IPS-20b (cell line): ENCODE measurements around the gene PLXNB2.

ENCODE experiments used
- H3K27ac ChIP-seq: one replicate; pipeline ENCODE4 v1.5.1; 2013; ENCODE audit warnings: low read length
- H3K27me3 ChIP-seq: 2 replicates; pipeline ENCODE4 v1.6.1; 2013; ENCODE audit warnings: mild to moderate bottlenecking, low read length, inconsistent platforms; ENCODE audit not compliant: insufficient read depth
- H3K36me3 ChIP-seq: 2 replicates; pipeline ENCODE4 v1.6.1; 2013; ENCODE audit warnings: low read depth, mild to moderate bottlenecking, inconsistent platforms, low read length, moderate library complexity; ENCODE audit not compliant: insufficient read depth
- H3K4me1 ChIP-seq: 2 replicates; pipeline ENCODE4 v1.6.1; 2013; ENCODE audit warnings: mild to moderate bottlenecking, control low read depth, inconsistent platforms, low read length, moderate library complexity; ENCODE audit not compliant: insufficient read depth
- H3K4me3 ChIP-seq: 2 replicates; pipeline ENCODE4 v1.5.1; 2013; ENCODE audit warnings: mild to moderate bottlenecking, low read length, inconsistent platforms
- H3K9ac ChIP-seq: 2 replicates; pipeline ENCODE4 v1.6.1; 2013; ENCODE audit warnings: low read depth, mild to moderate bottlenecking, inconsistent platforms, low read length, moderate library complexity
- H3K9me3 ChIP-seq: 2 replicates; pipeline ENCODE4 v1.6.1; 2013; ENCODE audit warnings: mild to moderate bottlenecking, low read depth, low read length, inconsistent platforms; ENCODE audit not compliant: insufficient read depth

Gene PLXNB2

DNA sequence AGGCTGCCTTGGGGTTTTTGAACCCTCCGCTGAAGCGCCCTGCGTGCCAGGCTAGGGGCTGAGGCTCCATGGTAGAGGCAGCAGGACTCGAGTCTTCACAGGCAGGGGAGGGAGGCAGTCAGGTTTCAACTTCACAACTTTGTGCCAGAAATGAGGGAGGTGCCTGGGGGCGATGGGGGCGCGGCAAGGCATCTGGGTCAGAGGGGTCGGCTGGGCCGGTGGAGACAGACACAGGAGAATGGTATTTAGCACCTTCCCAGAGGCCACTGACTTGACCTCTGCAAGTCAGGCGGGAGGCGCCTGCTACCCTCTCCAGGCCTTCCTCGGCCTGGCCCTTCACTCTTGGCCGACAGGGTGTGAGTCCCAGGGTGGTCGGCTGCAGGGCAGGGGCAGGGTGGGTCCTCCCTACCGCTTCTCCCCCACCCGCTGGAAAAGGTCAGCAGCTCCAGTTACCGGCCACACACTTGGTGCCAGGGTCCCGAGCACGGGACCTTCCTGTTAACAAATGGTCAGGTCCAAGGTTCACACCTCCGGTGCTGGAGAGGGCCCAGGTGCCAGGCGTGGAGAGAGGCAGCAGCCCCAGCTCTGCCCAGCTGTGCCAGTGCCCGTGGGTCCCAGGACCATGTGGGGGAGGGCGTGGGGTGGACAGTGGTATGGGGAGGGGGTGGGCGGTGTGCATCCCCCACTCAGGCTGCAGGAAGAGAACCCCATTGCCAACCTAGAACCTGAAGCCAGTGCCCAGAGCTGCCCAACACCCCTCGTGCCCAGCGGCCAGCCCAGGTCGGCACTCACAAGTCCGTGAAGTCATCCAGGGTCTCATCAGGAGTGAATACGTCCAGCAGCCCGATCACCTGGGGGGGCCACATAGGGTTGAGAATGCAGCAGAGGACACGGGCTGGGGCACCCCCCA lies 49.7 kb downstream of the PLXNB2 start:
- H3K27me3 ChIP-seq = peaks cover 21% of the 10 kb centered on the region
- no peak overlapping the region for H3K4me3 ChIP-seq
- H3K9me3 ChIP-seq = no peaks in the 10 kb centered on the region
- no peaks in the 10 kb centered on the region for H3K36me3 ChIP-seq
- peaks cover 3% of the 10 kb centered on the region; the same call in 1 of the 2 replicates for H3K4me1 ChIP-seq
- no peak overlapping the region for H3K9ac ChIP-seq
- no peak overlapping the region for H3K27ac ChIP-seq

DNA sequence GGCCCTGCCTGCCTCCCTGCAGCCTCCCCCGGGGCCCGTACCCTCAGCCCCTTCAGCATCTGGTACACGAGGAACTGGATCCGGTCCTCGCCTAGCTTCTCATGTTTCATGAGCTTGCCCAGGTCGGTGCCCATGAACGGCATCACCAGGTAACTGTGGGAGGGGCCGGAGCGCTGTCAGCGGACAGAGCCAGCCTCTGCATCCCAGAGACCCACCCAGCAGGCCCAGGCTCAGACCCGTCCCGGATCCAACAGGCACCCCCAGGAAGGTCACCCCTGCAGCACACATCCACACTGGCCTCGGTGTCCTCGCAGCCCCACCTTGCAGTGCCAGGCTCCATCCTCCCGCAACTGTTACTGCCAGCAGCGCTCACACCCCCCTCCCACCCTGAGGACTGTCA lies 50.4 kb downstream of the PLXNB2 start:
- Histone ChIP-seq H3K36me3 (no peaks in the 10 kb centered on the region), H3K9ac (no peak overlapping the region), H3K27me3 (peaks cover 15% of the 10 kb centered on the region), H3K4me1 (peaks cover 1% of the 10 kb centered on the region), H3K9me3 (no peaks in the 10 kb centered on the region), H3K27ac (no peak overlapping the region), H3K4me3 (no peak overlapping the region)

DNA sequence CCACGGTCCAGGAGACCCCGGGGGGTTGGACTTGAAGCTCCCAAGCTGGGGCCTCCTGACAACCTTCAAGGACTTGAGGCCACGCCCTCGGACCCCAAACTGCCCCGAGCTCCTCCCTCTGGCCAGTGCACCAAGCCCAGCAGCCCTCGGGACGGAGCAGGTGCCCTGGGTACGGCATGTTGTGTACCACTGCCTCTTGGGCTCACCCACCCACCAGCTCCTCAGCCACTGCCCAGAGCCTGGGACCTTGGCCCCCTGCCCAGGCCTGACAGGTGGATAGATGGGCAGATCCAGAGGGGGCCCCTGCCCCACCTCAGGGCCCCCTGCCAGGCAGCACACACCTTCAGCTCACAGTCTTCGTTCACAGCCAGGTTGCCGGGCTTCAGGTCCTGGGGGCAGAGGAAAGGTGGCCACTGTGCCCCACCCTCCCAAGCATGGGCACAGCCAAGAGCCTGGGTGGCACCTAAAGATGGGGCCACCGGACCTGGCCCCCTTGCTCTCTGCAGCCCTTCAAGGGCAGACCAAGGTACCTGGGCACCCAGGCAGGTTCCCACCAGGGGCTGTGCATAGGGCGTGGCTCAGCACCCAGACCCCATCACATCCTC lies 51.1 kb downstream of the PLXNB2 start:
- Histone ChIP-seq H3K27ac (no peak overlapping the region), H3K4me1 (no peaks in the 10 kb centered on the region; the same call in 1 of the 2 replicates), H3K27me3 (peaks cover 11% of the 10 kb centered on the region), H3K9me3 (no peaks in the 10 kb centered on the region), H3K9ac (no peak overlapping the region), H3K4me3 (no peak overlapping the region), H3K36me3 (no peaks in the 10 kb centered on the region)

DNA sequence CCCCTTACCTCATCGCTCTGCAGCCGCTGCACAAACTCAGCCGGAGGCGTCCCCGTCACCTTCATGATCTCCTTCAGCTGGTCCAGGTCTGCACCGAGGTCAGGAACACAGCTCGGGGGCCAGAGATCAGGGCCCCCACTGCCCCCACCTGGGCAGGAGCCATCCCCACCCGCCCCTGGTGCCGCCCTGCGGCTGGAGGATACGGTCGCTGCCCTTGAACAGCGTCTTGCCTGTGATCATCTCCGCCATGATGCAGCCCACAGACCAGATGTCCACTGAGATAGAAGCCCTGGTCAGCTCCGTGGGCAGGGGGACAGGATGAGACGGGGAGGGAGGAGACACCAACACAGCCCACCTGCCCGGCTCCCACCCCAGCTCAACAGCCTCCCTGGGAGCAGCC lies 51.8 kb downstream of the PLXNB2 start:
- no peak overlapping the region for H3K4me3 ChIP-seq
- H3K27me3 ChIP-seq = peaks cover 7% of the 10 kb centered on the region
- no peaks in the 10 kb centered on the region; the same call in 1 of the 2 replicates for H3K4me1 ChIP-seq
- H3K9me3 ChIP-seq = no peaks in the 10 kb centered on the region
- H3K9ac ChIP-seq = no peak overlapping the region
- H3K36me3 ChIP-seq = no peaks in the 10 kb centered on the region
- no peak overlapping the region for H3K27ac ChIP-seq

DNA sequence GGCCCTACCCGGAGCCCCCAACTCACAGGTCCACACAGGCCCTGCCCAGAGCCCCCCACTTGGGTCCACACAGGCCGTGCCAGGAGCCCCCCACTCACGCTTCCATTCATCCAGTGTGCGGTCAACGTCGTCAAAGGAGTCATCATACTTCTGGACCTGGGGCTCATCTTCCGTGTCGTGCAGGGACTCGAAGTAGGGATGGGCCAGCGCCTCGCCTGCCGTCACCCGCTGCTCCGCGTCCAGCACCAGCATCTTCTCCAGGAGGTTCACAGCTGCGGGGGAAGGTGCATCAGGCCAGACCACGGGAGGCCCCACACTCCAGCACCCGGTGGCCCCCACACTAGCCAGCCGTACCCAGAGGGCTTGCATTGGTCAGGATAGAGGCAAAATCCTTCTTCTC lies 52.3 kb downstream of the PLXNB2 start:
- Histone ChIP-seq H3K9me3 (no peaks in the 10 kb centered on the region), H3K27me3 (peaks cover 2% of the 10 kb centered on the region), H3K9ac (no peak overlapping the region), H3K27ac (no peak overlapping the region), H3K4me3 (no peak overlapping the region), H3K36me3 (no peaks in the 10 kb centered on the region), H3K4me1 (no peaks in the 10 kb centered on the region; the same call in 1 of the 2 replicates)

DNA sequence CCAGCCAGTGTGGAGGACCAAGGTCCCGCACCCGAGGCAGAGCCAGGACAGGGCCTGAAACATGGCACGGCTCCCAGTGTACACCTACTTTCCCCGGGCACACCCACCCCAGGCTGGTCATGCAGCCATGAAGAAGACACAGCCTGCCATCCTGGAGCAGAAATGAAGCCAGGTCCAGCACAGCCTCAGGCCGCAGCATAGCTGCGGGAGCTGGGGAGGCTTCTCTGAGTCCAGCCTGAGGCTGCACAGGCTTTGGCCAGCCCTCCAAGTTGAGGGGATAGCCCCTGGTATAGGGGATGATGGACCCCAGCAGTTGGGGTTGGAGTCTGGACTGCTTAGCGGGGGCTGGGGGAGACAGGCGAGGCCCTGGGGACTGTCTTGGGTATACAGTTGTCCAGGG lies 53.5 kb downstream of the PLXNB2 start:
- Histone ChIP-seq H3K4me1 (no peaks in the 10 kb centered on the region; the same call in 1 of the 2 replicates), H3K9me3 (no peaks in the 10 kb centered on the region), H3K27me3 (no peaks in the 10 kb centered on the region), H3K27ac (no peak overlapping the region), H3K36me3 (no peaks in the 10 kb centered on the region), H3K9ac (no peak overlapping the region), H3K4me3 (no peak overlapping the region)

DNA sequence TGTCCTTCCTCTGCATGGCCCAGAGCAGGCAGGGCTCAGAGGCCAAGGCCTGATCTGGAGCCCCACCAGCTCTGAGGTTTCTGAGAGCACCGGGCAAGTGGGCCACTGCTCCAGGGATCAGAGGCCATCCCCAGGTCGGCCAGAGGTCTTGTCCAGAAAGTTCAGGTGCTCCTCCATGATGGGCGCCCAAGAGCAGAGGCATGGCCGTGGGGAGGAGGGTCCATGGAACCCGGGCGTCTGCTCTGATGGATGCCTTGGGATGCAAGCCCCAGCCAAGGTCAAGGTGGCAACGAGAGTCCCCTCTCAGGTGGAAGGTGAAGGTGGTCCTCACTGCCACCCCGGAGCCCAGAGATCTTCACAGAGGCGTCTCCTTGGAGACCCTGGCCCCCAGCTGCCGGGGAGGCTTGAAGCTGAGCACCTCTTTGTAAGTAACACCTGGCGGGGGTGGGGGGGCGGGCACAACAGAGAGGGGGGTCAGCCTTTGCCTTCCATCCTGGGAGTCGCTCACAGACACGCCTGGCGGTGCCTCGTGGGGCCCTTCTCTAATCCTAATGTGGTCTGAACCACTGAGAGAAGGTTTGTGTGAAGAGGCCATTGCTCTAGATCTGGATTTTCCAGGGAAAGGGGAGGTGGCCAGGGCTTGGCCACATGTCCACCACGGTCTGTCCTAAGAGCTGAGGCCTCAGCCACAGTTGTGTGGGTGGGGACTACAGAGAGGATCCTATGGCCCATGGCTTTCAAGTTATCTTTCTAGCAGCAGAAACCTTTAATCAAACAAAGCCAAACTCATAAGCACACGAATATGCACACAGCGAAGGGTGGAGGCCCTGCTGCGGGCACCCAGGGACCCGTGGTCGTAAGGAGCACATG lies 54.2 kb downstream of the PLXNB2 start:
- H3K36me3 ChIP-seq = no peaks in the 10 kb centered on the region
- H3K4me3 ChIP-seq = no peak overlapping the region
- no peak overlapping the region for H3K27ac ChIP-seq
- no peaks in the 10 kb centered on the region; the same call in 1 of the 2 replicates for H3K4me1 ChIP-seq
- no peaks in the 10 kb centered on the region for H3K27me3 ChIP-seq
- H3K9me3 ChIP-seq = no peaks in the 10 kb centered on the region
- no peak overlapping the region for H3K9ac ChIP-seq

DNA sequence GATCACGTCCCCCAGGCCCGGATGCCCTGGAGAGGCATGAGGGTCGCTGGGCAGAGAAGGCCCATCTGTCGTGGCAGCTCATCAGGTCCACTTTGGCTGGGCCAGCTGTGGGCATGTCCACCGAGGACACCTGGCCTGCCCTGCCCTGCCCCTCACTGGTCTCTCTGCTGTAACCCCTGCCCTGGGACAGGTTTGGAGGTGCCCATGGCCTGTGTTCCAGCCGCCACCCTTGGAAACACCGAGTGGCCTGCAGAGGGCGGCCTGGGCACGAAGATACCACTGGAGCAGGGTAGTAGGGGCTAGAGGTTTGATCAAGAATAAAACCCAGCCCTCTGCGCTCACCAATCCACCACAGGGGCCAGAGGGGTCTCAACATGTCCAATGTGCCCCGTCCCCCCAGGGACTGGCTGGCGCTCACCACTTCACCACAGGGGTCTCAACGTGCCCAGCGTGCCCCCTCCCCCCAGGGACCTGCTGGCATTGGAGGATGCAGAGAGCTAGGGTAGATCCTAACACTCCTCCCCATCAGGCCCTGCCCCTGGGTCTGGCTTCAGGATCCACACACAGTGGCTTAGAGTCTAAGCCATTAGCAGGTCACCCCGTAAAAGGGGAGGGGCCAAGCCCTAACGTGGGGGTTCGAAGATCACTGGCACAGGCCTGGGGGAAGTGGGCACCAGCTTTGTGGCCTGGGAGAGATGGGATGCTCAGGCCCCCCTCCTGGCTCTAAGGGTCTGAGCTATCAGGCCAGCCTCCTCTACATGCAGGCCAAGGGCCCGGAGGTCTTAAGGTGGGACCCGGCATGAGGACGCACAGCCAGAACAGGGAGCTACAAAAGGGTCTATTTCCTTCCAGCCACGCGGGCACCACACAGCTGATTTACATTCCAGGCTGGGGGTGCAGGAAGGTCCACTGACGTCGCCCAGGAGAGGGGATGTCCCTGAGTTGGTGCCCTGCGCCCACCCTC lies 55.1 kb downstream of the PLXNB2 start:
- peak overlapping the region; percentile 77; the same call in 1 of the 2 replicates for H3K4me3 ChIP-seq
- no peaks in the 10 kb centered on the region for H3K27me3 ChIP-seq
- no peak overlapping the region for H3K27ac ChIP-seq
- H3K36me3 ChIP-seq = no peaks in the 10 kb centered on the region
- no peaks in the 10 kb centered on the region; the same call in 1 of the 2 replicates for H3K4me1 ChIP-seq
- no peaks in the 10 kb centered on the region for H3K9me3 ChIP-seq
- no peak overlapping the region for H3K9ac ChIP-seq

DNA sequence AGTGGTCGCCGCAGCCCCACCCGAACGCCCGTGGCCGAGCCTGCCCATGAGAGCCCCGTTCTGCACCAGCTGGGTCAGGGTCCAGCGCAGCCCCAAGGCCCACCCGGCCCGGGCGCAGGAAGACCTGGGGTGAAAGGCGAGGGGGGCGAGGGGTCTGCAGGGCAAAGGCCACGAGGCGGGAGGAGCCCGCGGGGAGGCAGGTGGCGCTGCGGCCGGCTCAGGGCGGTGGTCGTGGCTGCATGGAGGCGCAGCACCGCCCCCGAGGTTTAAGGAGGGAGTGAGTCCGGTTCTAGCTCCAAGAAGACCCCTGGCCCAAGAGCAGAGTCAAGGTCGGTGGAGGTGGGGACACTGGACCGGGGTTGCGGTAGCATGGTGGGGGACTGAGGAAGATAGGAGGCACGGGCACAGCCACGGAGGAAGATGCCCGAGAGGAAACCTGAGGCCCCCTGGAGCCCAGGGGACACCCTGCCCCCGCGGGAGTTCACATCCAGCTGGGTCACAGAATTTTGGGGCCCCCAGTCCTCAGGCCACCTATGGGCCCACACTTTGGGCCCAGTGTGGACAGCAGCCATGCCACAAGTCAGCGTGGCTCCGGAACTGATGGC lies 55.9 kb downstream of the PLXNB2 start:
- no peaks in the 10 kb centered on the region for H3K27me3 ChIP-seq
- peak overlapping the region; percentile 77; the same call in 1 of the 2 replicates for H3K4me3 ChIP-seq
- no peaks in the 10 kb centered on the region for H3K9me3 ChIP-seq
- H3K4me1 ChIP-seq = no peaks in the 10 kb centered on the region; the same call in 1 of the 2 replicates
- peak overlapping the region; percentile 41; the same call in 1 of the 2 replicates for H3K9ac ChIP-seq
- H3K27ac ChIP-seq = no peak overlapping the region
- peaks cover 6% of the 10 kb centered on the region; the same call in 1 of the 2 replicates for H3K36me3 ChIP-seq
